A673 (cell line): Measurements from ENCODE around the gene CARD8. TPM values are rescaled to one million over a fixed set of nuclear protein-coding genes. Genes with fewer than 3 reads are reported as not detected.
A peak's percentile ranks its signal among the peaks of the same experiment; 100 is the strongest.

Source experiments
- BruUV-seq: library from RNA; stranded (reverse); fragments of 400-500 nt; replicated peaks from 2 replicates; lab custom pipeline; 2021; lab: Mats Ljungman, UMichigan
- CTCF ChIA-PET: fragments of 300-600 bp; sonication (Branson Sonifier 250); formaldehyde crosslinking; loops from one replicate; lab custom pipeline; 2022; ENCODE audit warnings: antibody characterized with exemption; lab: Charles Lee
- POLR2A ChIA-PET: fragments of 300-600 bp; sonication (Branson Sonifier 250); formaldehyde crosslinking; loops from one replicate; lab custom pipeline; 2022; ENCODE audit warnings: antibody characterized with exemption; ENCODE audit not compliant: low non-redundant PET; lab: Charles Lee
- DNase-seq: peaks from one replicate; pipeline ENCODE4 v3.0.0-alpha.2; 2015; ENCODE audit warnings: low spot score
- H3K27ac ChIP-seq: fragments of 200-600 bp; sonication (generic); 2 replicates; pipeline ENCODE4 v1.5.1; 2016; ENCODE audit warnings: mixed run types, low read depth, mild to moderate bottlenecking, mixed read lengths, antibody characterized with exemption, low read length; ENCODE audit not compliant: poor library complexity, severe bottlenecking
- H3K27me3 ChIP-seq: fragments of 200-600 bp; sonication (generic); replicated peaks from 2 replicates; pipeline ENCODE4 v1.6.1; 2017; ENCODE audit warnings: mixed run types, low read depth, mild to moderate bottlenecking, mixed read lengths, antibody characterized with exemption, low read length; ENCODE audit not compliant: insufficient read depth, poor library complexity
- H3K36me3 ChIP-seq: fragments of 200-600 bp; sonication (generic); 2 replicates; pipeline ENCODE4 v1.6.1; 2016; ENCODE audit warnings: mixed run types, mild to moderate bottlenecking, mixed read lengths, antibody characterized with exemption, low read length; ENCODE audit not compliant: insufficient read depth, poor library complexity, severe bottlenecking
- H3K4me1 ChIP-seq: fragments of 200-600 bp; sonication (generic); 2 replicates; pipeline ENCODE4 v1.6.1; 2017; ENCODE audit warnings: mixed run types, mild to moderate bottlenecking, mixed read lengths, antibody characterized with exemption, low read length; ENCODE audit not compliant: insufficient read depth, poor library complexity, severe bottlenecking
- H3K4me3 ChIP-seq: fragments of 200-600 bp; sonication (generic); 2 replicates; pipeline ENCODE4 v1.5.1; 2016; ENCODE audit warnings: low read depth, mixed run types, mild to moderate bottlenecking, mixed read lengths, low read length; ENCODE audit not compliant: poor library complexity, severe bottlenecking
- H3K9me3 ChIP-seq: fragments of 200-600 bp; sonication (generic); 2 replicates; pipeline ENCODE4 v1.6.1; 2016; ENCODE audit warnings: mixed run types, low read depth, mild to moderate bottlenecking, mixed read lengths, antibody characterized with exemption, low read length; ENCODE audit not compliant: poor library complexity, severe bottlenecking
- EZH2 ChIP-seq: fragments of 200-600 bp; sonication (generic); IDR thresholded peaks from 2 replicates; pipeline ENCODE4 v1.6.1; 2017; ENCODE audit warnings: borderline replicate concordance, low read depth, mild to moderate bottlenecking, mixed read lengths, antibody characterized with exemption, low read length; ENCODE audit not compliant: poor library complexity, severe bottlenecking
- intact Hi-C: fragments of 100-400 bp; cut with micrococcal nuclease; formaldehyde crosslinking; loops from one replicate; pipeline ENCODE4 v1.10.0; 2022; ENCODE audit not compliant: unreplicated experiment
- total RNA-seq: library from RNA; stranded (reverse); gene quantifications from 2 replicates; pipeline ENCODE4 v1.2.3, GENCODE V29; 2021
- TF ChIP-seq, protein P1 (sequence below): fragments of 300-800, 200-600 bp; sonication (generic); conservative IDR thresholded peaks from 2 replicates; pipeline ENCODE4 v1.5.1; 2017; ENCODE audit warnings: low read depth, mild to moderate bottlenecking, antibody characterized with exemption, low read length, moderate library complexity, mixed read lengths

Gene CARD8
- total RNA-seq, 1 experiment from 2014 or later: 151 TPM

DNA sequence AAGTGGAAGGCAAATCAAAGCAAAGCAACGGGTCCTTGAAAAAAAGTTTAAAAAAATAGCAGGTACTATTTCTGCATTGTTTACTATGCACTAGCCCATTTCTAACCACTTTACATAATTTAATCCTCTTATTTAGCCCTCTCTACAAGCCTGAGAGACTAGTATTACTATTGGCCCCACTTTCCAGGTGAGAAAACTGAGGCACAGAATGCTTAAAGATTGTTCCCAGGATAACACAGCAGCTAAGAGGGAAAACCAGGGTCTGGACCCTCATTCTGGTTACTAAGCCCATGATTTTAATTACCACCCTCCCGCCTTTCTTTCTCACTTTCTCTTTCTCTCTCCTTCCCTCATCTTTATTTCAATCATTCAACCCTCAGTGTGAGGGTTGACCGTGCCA is 79.5 kb downstream of the CARD8 start:
- H3K4me3 ChIP-seq: no peak overlapping the region
- no peak for DNase-seq
- POLR2A ChIA-PET: no interaction called here
- peaks cover 4% of the 10 kb centered on the region for H3K9me3 ChIP-seq
- no peak for TF ChIP-seq EZH2
- TF ChIP-seq, protein P1, sequence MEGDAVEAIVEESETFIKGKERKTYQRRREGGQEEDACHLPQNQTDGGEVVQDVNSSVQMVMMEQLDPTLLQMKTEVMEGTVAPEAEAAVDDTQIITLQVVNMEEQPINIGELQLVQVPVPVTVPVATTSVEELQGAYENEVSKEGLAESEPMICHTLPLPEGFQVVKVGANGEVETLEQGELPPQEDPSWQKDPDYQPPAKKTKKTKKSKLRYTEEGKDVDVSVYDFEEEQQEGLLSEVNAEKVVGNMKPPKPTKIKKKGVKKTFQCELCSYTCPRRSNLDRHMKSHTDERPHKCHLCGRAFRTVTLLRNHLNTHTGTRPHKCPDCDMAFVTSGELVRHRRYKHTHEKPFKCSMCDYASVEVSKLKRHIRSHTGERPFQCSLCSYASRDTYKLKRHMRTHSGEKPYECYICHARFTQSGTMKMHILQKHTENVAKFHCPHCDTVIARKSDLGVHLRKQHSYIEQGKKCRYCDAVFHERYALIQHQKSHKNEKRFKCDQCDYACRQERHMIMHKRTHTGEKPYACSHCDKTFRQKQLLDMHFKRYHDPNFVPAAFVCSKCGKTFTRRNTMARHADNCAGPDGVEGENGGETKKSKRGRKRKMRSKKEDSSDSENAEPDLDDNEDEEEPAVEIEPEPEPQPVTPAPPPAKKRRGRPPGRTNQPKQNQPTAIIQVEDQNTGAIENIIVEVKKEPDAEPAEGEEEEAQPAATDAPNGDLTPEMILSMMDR: no peak
- H3K27ac ChIP-seq: no peak overlapping the region
- H3K27me3 ChIP-seq: no peaks in the 10 kb centered on the region
- BruUV-seq: no TSS peak
- H3K36me3 ChIP-seq: peaks cover 35% of the 10 kb centered on the region
- H3K4me1 ChIP-seq: no peaks in the 10 kb centered on the region
- intact Hi-C loops: no loop called here
- CTCF ChIA-PET: no interaction called here

DNA sequence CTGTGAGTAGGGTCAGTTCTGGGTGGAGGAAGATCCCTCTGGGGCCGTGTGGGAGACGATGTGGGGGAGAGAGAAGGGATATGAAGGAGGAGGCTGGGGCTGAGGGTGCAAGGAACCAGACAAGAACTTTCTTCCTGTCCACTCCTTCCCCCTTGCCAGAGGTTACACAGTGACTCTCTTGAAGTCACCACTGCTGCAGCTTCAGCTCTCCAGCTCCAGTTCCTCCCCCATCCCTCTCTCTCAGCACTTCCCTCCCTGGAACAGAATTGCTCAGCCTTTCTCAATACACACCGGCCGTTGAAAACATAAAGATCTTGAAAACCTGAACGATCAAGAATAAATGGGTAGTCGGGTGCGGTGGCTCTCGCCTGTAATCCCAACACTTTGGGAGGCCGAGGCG is 80.1 kb downstream of the CARD8 start:
- Histone ChIP-seq H3K9me3 (no peaks in the 10 kb centered on the region), H3K27ac (peak overlapping the region; percentile 48), H3K4me1 (no peaks in the 10 kb centered on the region), H3K27me3 (no peaks in the 10 kb centered on the region), H3K4me3 (no peak overlapping the region), H3K36me3 (peaks cover 33% of the 10 kb centered on the region)
- intact Hi-C loops: no loop called here
- POLR2A ChIA-PET: no interaction called here
- DNase-seq: no peak
- BruUV-seq: no TSS peak
- TF ChIP-seq, protein P1: no peak
- TF ChIP-seq EZH2: no peak
- CTCF ChIA-PET: no interaction called here

DNA sequence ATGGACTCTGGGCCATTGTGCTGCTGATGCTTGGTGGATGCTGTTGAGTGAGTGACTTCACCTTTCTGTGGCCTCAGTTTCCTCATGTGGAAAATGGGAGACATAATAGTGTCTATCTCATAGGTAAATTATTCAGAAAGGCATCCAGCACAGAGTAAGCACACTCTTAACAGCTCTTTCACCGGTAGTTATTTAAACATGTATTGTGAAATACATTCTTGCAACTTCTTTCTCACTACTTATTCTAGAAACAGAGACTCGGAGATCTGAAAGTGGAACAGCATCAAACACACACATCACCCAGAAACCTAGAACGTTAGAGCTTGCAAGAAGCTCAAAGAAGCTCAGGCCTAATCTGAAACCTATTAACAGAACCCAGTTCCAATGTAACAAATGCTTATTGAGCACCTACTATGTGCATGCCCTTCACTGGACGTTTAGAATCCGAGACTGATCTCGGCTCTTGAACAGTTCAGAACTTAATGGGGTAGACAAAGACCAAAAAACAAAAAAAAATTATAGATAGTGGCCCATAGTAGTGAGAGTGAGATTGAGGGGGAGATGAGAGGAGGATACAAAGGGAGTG is 81.2 kb downstream of the CARD8 start:
- ChIA-PET CTCF (no interaction called here), POLR2A (interaction anchor here (0.6 kb wide), 1 partner anchor 1148 kb away, joined by 4 read pairs; no protein-coding TSS in a partner anchor)
- TF ChIP-seq EZH2: no peak
- TF ChIP-seq, protein P1: no peak
- intact Hi-C loops: no loop called here
- no peak overlapping the region for H3K4me3 ChIP-seq
- no peak overlapping the region for H3K27ac ChIP-seq
- no peaks in the 10 kb centered on the region for H3K9me3 ChIP-seq
- no peaks in the 10 kb centered on the region for H3K27me3 ChIP-seq
- H3K36me3 ChIP-seq: peaks cover 30% of the 10 kb centered on the region
- no peak for DNase-seq
- peaks cover under 1% of the 10 kb centered on the region for H3K4me1 ChIP-seq
- no TSS peak for BruUV-seq
